Breast epithelium (tissue), 3 donors: ENCODE measurements around the gene EFNA5.

ENCODE experiments used
- POLR2A ChIP-seq: fragments of 450-650 bp; IDR thresholded peaks from one replicate; pipeline ENCODE4 v1.6.1; 2016; ENCODE audit warnings: antibody characterized with exemption, mild to moderate bottlenecking, moderate library complexity
- TF ChIP-seq, protein P1 (sequence below), 3 donors: fragments of 450-650 bp; IDR thresholded peaks; one replicate each; pipeline ENCODE4 v1.5.1; 2016 to 2017; ENCODE audit warnings: antibody characterized with exemption in 3 of 3, mild to moderate bottlenecking in 3 of 3, moderate library complexity in 3 of 3

- TF ChIP-seq, protein P1, sequence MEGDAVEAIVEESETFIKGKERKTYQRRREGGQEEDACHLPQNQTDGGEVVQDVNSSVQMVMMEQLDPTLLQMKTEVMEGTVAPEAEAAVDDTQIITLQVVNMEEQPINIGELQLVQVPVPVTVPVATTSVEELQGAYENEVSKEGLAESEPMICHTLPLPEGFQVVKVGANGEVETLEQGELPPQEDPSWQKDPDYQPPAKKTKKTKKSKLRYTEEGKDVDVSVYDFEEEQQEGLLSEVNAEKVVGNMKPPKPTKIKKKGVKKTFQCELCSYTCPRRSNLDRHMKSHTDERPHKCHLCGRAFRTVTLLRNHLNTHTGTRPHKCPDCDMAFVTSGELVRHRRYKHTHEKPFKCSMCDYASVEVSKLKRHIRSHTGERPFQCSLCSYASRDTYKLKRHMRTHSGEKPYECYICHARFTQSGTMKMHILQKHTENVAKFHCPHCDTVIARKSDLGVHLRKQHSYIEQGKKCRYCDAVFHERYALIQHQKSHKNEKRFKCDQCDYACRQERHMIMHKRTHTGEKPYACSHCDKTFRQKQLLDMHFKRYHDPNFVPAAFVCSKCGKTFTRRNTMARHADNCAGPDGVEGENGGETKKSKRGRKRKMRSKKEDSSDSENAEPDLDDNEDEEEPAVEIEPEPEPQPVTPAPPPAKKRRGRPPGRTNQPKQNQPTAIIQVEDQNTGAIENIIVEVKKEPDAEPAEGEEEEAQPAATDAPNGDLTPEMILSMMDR (IDR thresholded peaks at IDR 0.05) = no peak
- TF ChIP-seq POLR2A = no peak
Measured at GRCh38 chr5:107518616-107519015, 152.1 kb downstream of the EFNA5 start.
